DOHH2 (cell line): Measurements from ENCODE around the gene NBAS.

Source experiments
- EZH2phosphoT487 ChIP-seq: fragments of 200-600 bp; sonication (generic); IDR thresholded peaks from 2 replicates; pipeline ENCODE4 v1.6.1; 2017; ENCODE audit warnings: borderline replicate concordance, mild to moderate bottlenecking, antibody characterized with exemption, low read length, moderate library complexity, mixed read lengths
- TF ChIP-seq, protein P1 (sequence below): fragments of 200-600 bp; sonication (generic); IDR thresholded peaks from one replicate; pipeline ENCODE4 v1.5.1; 2014; ENCODE audit warnings: antibody characterized with exemption, mild to moderate bottlenecking, low read depth, low read length; ENCODE audit not compliant: poor library complexity, severe bottlenecking

DNA sequence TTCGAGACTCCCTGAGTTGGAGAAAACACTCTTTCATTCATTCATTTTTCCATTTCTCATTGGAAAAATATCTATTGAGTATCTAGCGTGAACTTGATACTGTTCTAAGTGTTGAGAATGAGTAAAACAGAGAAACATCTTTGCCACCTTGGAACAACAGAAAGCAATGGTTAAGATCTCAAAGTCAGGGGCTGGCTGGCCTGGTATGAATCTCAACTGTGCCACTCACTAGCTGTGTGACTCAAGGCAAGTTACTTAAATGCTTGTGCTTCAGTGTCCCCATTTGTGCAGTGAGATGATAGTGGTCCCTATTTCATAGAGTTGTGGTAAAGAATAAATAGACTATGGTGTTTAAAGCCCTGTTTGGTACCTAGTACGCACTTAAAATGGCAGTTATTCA lies 415.2 kb downstream of the NBAS start:
- TF ChIP-seq, protein P1, sequence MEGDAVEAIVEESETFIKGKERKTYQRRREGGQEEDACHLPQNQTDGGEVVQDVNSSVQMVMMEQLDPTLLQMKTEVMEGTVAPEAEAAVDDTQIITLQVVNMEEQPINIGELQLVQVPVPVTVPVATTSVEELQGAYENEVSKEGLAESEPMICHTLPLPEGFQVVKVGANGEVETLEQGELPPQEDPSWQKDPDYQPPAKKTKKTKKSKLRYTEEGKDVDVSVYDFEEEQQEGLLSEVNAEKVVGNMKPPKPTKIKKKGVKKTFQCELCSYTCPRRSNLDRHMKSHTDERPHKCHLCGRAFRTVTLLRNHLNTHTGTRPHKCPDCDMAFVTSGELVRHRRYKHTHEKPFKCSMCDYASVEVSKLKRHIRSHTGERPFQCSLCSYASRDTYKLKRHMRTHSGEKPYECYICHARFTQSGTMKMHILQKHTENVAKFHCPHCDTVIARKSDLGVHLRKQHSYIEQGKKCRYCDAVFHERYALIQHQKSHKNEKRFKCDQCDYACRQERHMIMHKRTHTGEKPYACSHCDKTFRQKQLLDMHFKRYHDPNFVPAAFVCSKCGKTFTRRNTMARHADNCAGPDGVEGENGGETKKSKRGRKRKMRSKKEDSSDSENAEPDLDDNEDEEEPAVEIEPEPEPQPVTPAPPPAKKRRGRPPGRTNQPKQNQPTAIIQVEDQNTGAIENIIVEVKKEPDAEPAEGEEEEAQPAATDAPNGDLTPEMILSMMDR = no peak
- TF ChIP-seq EZH2phosphoT487 = no peak
